ENCODE data around the gene NOL3.

Gene NOL3

DNA sequence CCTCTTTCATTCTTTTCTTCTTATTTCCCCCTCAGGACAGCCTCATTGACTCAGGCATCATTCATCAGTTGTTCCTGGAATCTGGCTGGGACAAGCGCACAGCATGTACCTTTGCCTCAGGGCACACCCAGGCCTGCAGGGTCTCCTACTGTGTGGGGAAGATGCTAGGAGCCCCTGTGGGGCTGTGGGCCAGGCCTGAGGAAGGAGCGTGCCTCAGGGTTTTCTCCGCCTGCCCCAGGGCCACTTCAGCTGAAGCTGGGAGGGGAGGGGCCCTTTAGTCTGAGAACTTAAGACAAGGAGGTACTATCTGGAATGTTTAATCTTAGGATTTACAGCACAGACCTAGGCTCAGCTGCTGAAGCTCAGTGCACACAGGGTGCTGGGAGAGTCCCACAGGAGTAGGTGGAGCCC, 36.5 kb downstream of the NOL3 start:
- DNase-seq (ENCODE audit: low read depth in 2 of 2) = no peak

DNA sequence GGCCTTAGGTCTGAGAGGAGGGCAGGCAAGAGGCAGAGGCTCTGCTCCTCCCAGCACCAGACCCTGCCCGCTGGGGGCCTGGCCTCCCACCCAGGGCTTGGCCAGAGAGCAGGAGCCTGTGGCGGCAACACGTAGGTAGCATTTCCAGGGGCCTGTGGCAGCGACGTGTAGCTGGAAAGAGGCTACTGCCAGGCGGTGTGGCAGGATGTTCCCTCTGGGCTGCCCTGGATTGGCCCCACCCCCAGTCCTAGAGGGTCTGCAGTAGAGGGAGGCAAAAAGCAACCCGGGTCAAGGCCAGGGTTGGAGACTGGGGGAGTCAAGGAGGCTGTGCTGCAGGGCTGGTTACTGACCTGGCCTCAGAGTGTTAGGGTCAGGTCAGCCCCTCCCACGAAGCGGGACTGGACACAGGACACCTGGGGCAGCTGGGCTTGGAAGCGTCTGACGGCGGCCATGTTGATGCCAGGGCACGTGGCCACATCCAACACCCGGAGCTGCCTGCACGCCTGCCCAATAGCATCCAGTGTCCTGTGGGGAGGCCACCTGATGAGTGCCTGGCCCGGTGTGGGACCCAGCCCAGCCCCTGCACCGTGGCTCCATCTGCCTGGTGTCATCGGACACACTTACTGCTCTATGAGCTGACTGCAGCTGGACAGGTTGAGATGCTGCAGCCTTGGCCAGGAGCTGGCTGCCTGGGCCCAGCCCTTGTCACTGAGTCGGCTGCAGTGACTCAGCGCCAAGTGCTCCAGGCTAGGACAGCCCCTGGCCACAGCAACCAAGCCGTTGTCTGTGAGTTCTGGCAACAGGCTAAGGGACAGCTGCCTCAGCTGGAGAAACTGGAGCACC, 37.1 kb downstream of the NOL3 start:
- no peak for DNase-seq (ENCODE audit: low read depth in 2 of 2)

DNA sequence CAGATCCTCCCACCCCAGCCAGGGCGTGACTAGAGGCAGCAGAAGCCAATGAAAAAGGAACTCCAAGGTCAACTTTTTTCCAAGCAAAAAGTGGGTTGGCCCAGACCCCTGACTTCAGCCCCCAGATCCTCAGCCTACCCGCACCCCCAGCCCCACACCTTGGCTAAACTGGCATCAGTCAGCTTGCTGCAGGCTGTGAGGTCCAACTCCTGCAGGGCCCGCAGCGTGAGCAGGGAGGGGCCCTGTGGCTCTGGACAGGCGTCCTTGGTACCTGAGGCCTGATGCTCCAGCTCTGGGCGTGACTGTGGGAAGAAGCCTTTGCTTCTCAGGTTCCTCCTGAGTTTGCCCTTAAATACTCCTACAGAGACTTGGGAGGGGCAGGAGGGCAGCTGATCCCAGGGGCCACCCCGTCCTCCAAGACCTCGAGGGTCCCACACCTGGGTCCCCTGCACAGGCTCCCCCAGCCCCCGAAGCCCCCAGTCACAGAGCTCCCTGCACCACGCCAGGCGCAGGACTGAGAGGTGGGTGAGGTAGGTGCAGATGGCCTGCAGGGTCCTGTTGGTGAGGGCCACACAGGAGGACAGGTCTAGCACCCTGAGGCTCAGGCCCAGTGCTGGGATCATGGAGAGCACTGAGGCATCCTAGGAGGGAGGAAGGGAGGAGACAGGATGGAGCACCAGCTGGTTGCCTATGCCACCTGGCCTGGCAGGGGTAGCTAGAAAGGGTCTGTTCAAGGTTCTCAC, 38.0 kb downstream of the NOL3 start:
- no peak for DNase-seq (ENCODE audit: low read depth in 2 of 2)

DNA sequence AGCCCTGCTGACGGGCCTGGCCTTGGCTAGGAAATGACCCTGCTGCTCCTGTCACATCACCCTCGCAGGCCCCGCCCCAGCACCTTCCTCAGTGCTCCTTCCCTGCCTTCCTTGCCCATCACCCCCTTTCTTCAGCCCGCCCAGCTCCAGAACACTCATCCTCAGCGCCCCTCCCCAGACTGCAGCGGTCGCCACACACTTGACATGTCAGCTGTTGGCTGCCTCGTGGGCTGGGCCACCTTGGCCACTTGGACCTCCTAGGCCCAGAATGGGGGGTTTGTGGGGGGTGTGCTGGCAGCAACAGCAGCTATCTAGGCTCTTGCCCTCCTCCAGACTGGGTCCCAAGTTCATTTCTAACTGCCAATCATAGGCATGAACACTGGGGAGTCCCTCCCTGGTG, 39.2 kb downstream of the NOL3 start:
- no peak for DNase-seq (ENCODE audit: low read depth in 2 of 2)

DNA sequence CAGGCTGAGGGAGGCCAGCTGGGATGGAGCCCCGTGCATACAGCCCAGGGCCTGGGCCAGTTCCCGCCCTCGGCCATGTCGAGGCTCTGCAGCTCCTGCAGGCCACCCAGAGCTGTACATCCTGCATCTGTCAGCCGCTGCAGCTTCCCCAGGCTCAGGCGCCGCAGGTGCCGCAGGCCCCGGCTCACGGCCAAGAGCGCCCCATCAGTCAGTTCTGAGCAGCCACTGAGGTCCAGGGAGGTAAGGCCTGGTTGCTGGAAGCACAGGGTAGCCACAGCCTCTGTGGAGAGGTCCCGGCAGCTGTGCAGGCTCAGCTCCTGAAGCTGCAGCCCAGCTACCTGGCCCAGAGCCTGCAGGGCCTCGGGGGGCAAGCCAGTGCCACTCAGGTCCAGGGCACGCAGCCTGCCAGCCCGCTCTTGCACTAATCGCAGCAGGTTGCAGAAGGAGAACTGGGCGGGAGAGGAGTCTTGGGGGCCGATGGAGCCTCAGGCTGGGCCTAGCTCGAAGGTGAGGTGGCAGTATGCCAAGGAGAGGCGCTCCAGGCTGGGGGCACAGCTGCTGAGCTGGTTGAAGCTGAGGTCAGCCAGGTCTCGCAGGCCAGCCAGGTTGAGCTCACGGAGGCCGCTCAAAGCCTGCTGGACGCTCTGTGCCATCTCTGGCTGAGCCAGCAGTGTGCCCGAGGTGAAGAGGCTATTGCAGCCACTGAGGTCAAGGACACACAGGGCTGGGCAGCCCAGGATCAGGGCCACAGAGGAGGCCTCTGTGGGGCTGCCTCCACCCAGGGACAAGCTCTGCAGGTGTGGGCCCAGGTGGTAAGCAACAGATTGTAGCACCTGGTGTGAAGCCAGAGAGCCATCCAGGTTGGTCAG, 40.0 kb downstream of the NOL3 start:
- DNase-seq (ENCODE audit: low read depth in 2 of 2) = no peak

DNA sequence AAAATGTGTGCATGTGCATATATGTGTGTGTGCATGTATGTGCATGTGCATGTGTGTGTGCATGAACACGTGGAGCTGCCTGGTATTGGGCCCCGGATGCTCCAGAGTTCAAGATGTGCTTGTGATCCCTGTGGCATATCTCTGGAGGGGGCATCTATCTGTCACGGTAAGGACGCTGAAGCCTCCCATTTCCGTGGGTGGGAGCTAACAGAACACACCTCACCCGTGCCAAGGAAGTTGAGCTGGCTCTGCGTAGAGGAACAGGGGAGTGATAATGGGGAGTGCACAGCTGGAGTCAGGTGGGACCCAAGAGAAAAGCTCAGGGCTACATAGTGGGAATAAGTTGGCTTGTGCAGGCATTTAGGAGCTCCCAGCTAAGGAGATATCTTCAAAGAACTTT, 41.3 kb downstream of the NOL3 start:
- DNase-seq (ENCODE audit: low read depth in 2 of 2) = no peak

DNA sequence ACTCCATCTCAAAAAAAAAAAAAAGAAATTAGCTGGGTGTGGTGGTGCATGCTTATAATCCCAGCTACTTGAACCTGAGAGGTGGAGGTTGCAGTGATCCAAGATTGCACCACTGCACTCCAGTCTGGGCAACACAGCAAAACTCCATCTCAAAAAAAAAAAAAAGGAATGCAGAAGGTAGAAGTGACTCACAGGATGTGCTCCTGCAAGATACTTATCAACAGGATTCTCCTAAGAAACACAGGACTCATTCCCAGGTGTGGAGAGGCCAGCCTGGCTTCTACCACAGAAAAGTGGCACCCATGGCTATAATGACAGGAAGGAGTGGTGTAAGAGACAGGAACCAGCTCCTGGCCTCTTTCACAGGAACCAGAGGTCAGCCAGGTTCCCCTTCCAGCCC, 42.4 kb downstream of the NOL3 start:
- DNase-seq (ENCODE audit: low read depth in 2 of 2) = no peak

DNA sequence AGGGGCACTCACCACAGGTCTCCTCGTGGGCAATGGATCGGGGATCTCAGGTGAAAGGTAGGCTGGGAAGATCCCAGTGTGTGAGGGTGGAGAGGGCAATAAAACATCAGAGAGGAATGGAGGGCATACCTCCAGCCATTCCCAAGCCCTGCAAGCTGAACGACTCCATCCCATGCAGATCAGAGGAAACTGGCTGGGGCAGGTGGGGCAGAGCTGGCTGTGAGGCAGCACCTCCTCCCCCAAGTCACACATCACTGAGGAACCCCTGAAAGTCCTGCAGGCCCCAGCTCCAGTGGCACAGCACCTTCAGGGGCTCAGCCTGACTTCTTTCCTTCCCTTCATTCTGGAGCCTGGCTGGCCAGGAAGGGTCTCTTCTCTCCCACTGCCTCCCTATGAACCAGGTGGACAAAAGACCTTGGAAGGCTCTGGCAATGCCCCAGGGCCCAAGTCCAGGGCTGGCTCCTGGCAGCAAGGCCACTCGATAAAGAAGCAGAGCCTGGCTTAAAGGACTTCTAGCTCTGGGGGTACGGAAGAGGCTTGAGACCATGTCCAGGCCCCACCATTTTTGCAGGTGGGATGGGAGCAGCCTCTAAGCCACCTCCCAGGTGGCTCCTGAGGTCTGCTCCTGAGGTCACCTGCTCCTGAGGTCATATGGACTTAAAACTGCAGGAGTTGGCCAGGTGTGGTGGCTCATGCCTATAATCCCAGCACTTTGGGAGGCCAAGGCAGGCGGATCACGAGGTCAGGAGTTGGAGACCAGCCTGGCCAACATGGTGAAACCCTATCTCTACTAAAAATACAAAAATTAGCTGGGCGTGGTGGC, 43.1 kb downstream of the NOL3 start:
- DNase-seq (ENCODE audit: low read depth in 2 of 2) = no peak

DNA sequence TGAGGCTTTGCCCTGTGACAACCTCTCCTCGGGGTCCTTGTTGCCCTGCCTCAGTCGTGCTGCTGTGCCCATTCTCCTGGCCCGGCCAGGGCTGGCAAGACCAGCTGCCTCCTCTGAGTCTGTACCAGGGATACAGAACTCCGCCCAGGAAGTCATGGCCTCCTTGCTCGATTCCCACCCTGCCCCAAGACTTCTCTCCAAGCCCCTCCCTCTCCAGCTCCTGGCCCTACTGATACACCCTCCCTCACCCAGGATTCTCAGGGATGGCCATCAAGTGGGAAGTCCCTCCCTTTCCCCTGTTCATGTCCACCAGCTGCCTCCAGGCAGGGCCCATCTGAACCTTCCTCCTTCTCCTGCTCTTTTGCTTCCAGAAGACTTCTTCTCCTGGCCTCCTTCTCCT, 45.4 kb downstream of the NOL3 start:
- DNase-seq (ENCODE audit: low read depth in 2 of 2) = no peak

DNA sequence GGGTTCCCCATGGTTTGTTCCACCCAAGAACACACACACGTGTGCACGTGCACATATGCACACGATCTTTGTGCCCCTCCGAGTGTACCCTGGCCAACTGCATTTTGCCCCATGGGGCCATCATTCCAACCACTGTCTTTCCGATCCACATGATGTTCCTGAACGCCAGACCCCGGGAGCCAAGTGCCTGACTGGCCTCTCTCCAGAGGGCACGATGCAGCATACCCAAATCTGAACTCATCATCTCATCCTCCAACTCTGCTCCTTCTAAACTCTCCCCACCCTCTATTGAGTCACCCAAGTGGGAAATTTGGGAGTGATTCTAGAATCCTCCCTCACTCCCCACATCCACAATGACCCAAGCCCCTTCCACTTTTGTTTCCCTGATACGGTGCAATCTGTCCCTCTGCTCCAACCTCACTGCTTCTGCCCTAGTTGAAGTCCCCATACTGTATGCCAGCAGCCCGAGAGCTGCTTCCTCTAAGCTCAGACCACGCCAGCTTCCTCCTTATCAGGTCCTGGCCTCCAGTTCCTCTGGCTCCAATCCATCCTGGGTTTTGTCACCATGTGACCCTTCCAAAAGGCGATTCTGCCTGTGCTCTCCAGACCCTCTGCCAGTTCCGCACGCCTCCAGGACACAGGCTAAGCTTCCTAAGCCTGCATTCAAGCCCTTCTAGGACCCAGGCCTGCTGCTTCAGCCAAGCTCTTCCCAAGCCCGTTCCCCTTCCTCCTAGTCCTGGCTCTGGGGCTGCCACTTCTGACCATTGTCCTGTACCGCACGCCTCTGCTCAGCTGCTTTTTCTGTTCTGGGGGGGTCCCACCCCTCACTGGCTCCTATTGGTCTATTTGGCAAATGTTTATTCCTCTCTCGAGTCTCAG, 46.5 kb downstream of the NOL3 start:
- no peak for DNase-seq (ENCODE audit: low read depth in 2 of 2)

DNA sequence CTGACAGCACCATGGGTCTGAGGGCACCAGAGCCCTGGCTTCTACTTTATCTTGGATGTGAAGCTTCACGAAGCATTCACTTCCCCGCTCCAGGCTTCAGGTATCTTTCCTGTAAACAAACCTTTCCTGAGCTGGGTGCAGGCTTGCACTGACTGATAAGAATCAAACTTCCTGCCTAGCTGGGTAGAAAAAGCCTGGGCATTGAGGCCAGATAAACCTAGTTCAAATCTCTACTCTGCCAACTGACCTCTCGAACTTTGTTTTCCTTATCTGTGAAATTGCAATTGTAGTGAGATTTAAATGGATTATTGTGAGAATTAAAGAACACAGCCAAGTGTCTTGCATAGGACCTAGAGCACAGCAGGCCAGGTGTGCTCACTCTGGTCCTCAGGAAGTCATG, 53.7 kb downstream of the NOL3 start:
- no peak for DNase-seq (ENCODE audit: low read depth in 2 of 2)

All from stimulated activated CD8-positive, alpha-beta memory T cell treated with anti-CD3 and anti-CD28 coated beads, Interleukin-7, amount 100 ng/mL, for 1 hour (primary cell).